Measurements from ENCODE around the gene PPM1J.

DNA sequence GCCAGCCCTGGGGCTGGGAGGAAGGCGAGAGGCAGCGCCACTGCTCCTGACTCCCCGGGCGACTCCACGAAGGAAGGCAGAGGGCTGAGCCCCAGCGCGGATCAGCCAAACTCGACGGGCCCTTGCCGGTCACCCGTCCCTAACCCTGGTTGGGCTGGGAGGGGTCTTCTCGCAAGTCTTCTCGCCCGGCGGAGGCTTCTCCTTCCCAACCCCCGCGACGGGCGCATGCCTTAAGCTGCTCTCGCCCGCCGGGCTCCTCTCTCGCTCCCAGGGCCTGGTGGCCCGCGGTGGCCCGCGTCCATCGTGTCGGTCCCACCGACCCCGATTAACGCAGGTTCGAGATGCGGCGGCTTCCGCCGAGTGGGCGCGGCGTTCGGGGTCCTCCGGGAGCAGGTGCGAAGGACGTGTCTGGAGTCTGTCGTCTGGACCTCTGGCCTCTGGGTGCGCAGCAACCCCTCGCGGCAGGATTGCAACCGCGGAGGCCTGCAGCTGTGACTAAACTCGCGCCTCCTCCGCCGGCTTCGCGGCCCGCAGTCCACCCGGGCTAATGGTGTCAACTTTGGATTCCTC lies 29.0 kb upstream of the PPM1J start:
- TF ChIP-seq, protein P1, sequence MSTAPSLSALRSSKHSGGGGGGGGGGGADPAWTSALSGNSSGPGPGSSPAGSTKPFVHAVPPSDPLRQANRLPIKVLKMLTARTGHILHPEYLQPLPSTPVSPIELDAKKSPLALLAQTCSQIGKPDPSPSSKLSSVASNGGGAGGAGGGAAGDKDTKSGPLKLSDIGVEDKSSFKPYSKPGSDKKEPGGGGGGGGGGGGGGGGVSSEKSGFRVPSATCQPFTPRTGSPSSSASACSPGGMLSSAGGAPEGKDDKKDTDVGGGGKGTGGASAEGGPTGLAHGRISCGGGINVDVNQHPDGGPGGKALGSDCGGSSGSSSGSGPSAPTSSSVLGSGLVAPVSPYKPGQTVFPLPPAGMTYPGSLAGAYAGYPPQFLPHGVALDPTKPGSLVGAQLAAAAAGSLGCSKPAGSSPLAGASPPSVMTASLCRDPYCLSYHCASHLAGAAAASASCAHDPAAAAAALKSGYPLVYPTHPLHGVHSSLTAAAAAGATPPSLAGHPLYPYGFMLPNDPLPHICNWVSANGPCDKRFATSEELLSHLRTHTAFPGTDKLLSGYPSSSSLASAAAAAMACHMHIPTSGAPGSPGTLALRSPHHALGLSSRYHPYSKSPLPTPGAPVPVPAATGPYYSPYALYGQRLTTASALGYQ (CRISPR knock-in tag; IDR thresholded peaks at IDR 0.05), result no peak
- TF ChIP-seq FOXO4 (CRISPR knock-in tag; conservative IDR thresholded peaks at IDR 0.05) (no peak), NFIC (IDR thresholded peaks at IDR 0.05; ENCODE audit: low read length) (no peak), CEBPZ (IDR thresholded peaks at IDR 0.05; ENCODE audit: low read length) (no peak), POLR2AphosphoS5 (IDR thresholded peaks at IDR 0.05; ENCODE audit: low read depth, low read length) (no peak), DZIP1 (CRISPR knock-in tag; IDR thresholded peaks at IDR 0.05) (no peak), SP1 (IDR thresholded peaks at IDR 0.05) (no peak), SP1 (CRISPR knock-in tag; IDR thresholded peaks at IDR 0.05) (no peak), ETS1 (CRISPR knock-in tag; IDR thresholded peaks at IDR 0.05) (no peak), ATF6 (CRISPR knock-in tag; conservative IDR thresholded peaks at IDR 0.05) (no peak)
- TF ChIP-seq, protein P2, sequence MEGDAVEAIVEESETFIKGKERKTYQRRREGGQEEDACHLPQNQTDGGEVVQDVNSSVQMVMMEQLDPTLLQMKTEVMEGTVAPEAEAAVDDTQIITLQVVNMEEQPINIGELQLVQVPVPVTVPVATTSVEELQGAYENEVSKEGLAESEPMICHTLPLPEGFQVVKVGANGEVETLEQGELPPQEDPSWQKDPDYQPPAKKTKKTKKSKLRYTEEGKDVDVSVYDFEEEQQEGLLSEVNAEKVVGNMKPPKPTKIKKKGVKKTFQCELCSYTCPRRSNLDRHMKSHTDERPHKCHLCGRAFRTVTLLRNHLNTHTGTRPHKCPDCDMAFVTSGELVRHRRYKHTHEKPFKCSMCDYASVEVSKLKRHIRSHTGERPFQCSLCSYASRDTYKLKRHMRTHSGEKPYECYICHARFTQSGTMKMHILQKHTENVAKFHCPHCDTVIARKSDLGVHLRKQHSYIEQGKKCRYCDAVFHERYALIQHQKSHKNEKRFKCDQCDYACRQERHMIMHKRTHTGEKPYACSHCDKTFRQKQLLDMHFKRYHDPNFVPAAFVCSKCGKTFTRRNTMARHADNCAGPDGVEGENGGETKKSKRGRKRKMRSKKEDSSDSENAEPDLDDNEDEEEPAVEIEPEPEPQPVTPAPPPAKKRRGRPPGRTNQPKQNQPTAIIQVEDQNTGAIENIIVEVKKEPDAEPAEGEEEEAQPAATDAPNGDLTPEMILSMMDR (CRISPR knock-in tag; IDR thresholded peaks at IDR 0.05), result no peak
- TF ChIP-seq, protein P3, sequence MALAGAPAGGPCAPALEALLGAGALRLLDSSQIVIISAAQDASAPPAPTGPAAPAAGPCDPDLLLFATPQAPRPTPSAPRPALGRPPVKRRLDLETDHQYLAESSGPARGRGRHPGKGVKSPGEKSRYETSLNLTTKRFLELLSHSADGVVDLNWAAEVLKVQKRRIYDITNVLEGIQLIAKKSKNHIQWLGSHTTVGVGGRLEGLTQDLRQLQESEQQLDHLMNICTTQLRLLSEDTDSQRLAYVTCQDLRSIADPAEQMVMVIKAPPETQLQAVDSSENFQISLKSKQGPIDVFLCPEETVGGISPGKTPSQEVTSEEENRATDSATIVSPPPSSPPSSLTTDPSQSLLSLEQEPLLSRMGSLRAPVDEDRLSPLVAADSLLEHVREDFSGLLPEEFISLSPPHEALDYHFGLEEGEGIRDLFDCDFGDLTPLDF (CRISPR knock-in tag; IDR thresholded peaks at IDR 0.05), result no peak

Measured in HepG2 (cell line).